HepG2 (cell line): ENCODE results near the gene TFAP2E. TPM values are rescaled to one million over a fixed set of nuclear protein-coding genes. Genes with fewer than 3 reads are reported as not detected.

Experiments used
- ATAC-seq: fragments of 200-7000 bp; cut with Tn5 transposase; 3 replicates; pipeline ENCODE4 v1.9.1; 2020; ENCODE audit warnings: mild to moderate bottlenecking, moderate library complexity
- BruUV-seq: library from RNA; stranded (reverse); fragments of 400-500 nt; replicated peaks from 2 replicates; lab custom pipeline; 2021; lab: Mats Ljungman, UMichigan
- CTCF ChIA-PET: fragments of 300-600 bp; formaldehyde crosslinking; extraction: SDS; loops from one replicate; lab custom pipeline; 2021; ENCODE audit warnings: low total read pairs, inconsistent platforms, low intra/inter-chr PET ratio; lab: Yijun Ruan, JAX
- POLR2A ChIA-PET: fragments of 350-600 bp; sonication (Branson Sonifier 250); formaldehyde crosslinking; loops from one replicate; lab custom pipeline; 2020; ENCODE audit warnings: antibody characterized with exemption, inconsistent platforms; lab: Yijun Ruan, JAX
- DNase-seq: peaks from one replicate; pipeline ENCODE4 v3.0.0-alpha.2; 2015; ENCODE audit warnings: low spot score
- FAIRE-seq: peaks from 3 replicates; lab custom pipeline; 2011; peaks lifted over from hg19 to GRCh38; lab: Jason Lieb, UNC
- H2AFZ ChIP-seq: one replicate; pipeline ENCODE4 v1.6.1; 2011; ENCODE audit warnings: low read length, inconsistent platforms
- H3K27ac ChIP-seq: fragments of 300-600 bp; 3 replicates; pipeline ENCODE4 v1.8.0; 2011; ENCODE audit warnings: mixed run types, mild to moderate bottlenecking, mixed read lengths, low read length, inconsistent platforms; ENCODE audit not compliant: insufficient read depth; ENCODE audit errors: extremely low read length
- H3K27me3 ChIP-seq, 2 experiments: fragments of 200-600 bp in 1 of 2; 2 replicates in 1 of 2; 3 replicates in 1 of 2; pipeline versions ENCODE4 v1.6.0 to v1.8.0; 2011; ENCODE audit warnings: low read length in 2 of 2, mild to moderate bottlenecking in 2 of 2, moderate library complexity in 2 of 2, inconsistent platforms in 1 of 2; ENCODE audit not compliant: insufficient read depth in 2 of 2, control insufficient read depth in 1 of 2
- H3K36me3 ChIP-seq, 2 experiments: fragments of 200-600 bp in 1 of 2; replicated peaks in 1 of 2; 2 replicates in 1 of 2; 3 replicates in 1 of 2; pipeline versions ENCODE4 v1.5.1 to v1.8.0; 2011; ENCODE audit warnings: low read length in 2 of 2, inconsistent platforms in 1 of 2; ENCODE audit not compliant: insufficient read depth in 2 of 2, control insufficient read depth in 1 of 2
- H3K4me1 ChIP-seq: 2 replicates; pipeline ENCODE4 v1.5.1; 2012; ENCODE audit warnings: low read length, inconsistent platforms; ENCODE audit not compliant: insufficient read depth
- H3K4me2 ChIP-seq: 2 replicates; pipeline ENCODE4 v1.6.0; 2011; ENCODE audit warnings: low read depth, low read length, inconsistent platforms
- H3K4me3 ChIP-seq, 3 experiments: fragments of 200-600 bp in 1 of 3; sonication (generic), shearing (Covaris generic) in 1 of 3; replicated peaks in 1 of 3; 2 replicates each; pipeline ENCODE4 v1.5.1; 2011 to 2016; ENCODE audit warnings: low read length in 3 of 3, inconsistent platforms in 2 of 3, low read depth in 2 of 3, mild to moderate bottlenecking in 2 of 3, control low read depth in 1 of 3, mixed read lengths in 1 of 3; ENCODE audit not compliant: insufficient read depth in 1 of 3
- H3K79me2 ChIP-seq: one replicate; pipeline ENCODE4 v1.6.1; 2011; ENCODE audit warnings: low read length, inconsistent platforms; ENCODE audit not compliant: insufficient read depth
- H3K9ac ChIP-seq: 2 replicates; pipeline ENCODE4 v1.6.0; 2011; ENCODE audit warnings: mild to moderate bottlenecking, low read depth, low read length, inconsistent platforms; ENCODE audit not compliant: insufficient read depth
- H3K9me3 ChIP-seq: 2 replicates; pipeline ENCODE4 v1.5.1; 2012; ENCODE audit warnings: mild to moderate bottlenecking, low read length
- H4K20me1 ChIP-seq: 2 replicates; pipeline ENCODE4 v1.6.0; 2011; ENCODE audit warnings: inconsistent platforms, mild to moderate bottlenecking, low read length, moderate library complexity; ENCODE audit not compliant: insufficient read depth
- ARNT2 ChIP-seq: sonication (generic); formaldehyde crosslinking; IDR thresholded peaks from 2 replicates; pipeline ENCODE4 v1.8.0; 2022; ENCODE audit warnings: mild to moderate bottlenecking, low read depth, missing genetic modification reagents, moderate library complexity
- FOXA1 ChIP-seq, 2 experiments: fragments of 450-650 bp in 1 of 2; sonication (generic) in 1 of 2; formaldehyde crosslinking in 1 of 2; IDR thresholded peaks; 2 replicates each; pipeline versions ENCODE4 v1.4.0 to v1.6.1; 2016 to 2020; ENCODE audit warnings: missing genetic modification reagents in 1 of 2
- IRF2 ChIP-seq: IDR thresholded peaks from 2 replicates; pipeline ENCODE4 v1.6.1; 2018; ENCODE audit warnings: missing genetic modification reagents, missing compliant biosample characterization
- KAT7 ChIP-seq: IDR thresholded peaks from 2 replicates; pipeline ENCODE4 v1.6.1; 2018; ENCODE audit warnings: borderline replicate concordance, missing compliant biosample characterization
- KLF6 ChIP-seq: IDR thresholded peaks from 2 replicates; pipeline ENCODE4 v1.8.0; 2016; ENCODE audit warnings: missing biosample characterization, missing genetic modification reagents
- MTF2 ChIP-seq: sonication (generic); formaldehyde crosslinking; IDR thresholded peaks from 2 replicates; pipeline ENCODE4 v1.5.0; 2020; ENCODE audit warnings: missing genetic modification reagents, borderline replicate concordance
- MZF1 ChIP-seq: sonication (generic); formaldehyde crosslinking; IDR thresholded peaks from 2 replicates; pipeline ENCODE4 v1.8.1; 2023; ENCODE audit warnings: mild to moderate bottlenecking, missing genetic modification reagents, borderline replicate concordance
- NFATC3 ChIP-seq: sonication (generic); formaldehyde crosslinking; IDR thresholded peaks from 2 replicates; pipeline ENCODE4 v1.5.1; 2020; ENCODE audit warnings: mild to moderate bottlenecking, missing genetic modification reagents
- NONO ChIP-seq, 2 experiments: fragments of 450-650 bp in 1 of 2; sonication (generic) in 1 of 2; formaldehyde crosslinking in 1 of 2; IDR thresholded peaks in 1 of 2; conservative IDR thresholded peaks in 1 of 2; 2 replicates each; pipeline versions ENCODE4 v1.6.1 to v1.8.0; 2017 to 2022; ENCODE audit warnings: mild to moderate bottlenecking in 1 of 2, missing genetic modification reagents in 1 of 2, moderate library complexity in 1 of 2
- POLR2A ChIP-seq, 2 experiments: IDR thresholded peaks; 2 replicates each; pipeline ENCODE4 v1.6.1; 2011; ENCODE audit warnings: low read depth in 2 of 2, low read length in 2 of 2, mild to moderate bottlenecking in 1 of 2, moderate library complexity in 1 of 2; ENCODE audit not compliant: insufficient read depth in 1 of 2
- RFXAP ChIP-seq: sonication (generic); formaldehyde crosslinking; IDR thresholded peaks from 2 replicates; pipeline ENCODE4 v1.4.0; 2020; ENCODE audit warnings: missing genetic modification reagents, borderline replicate concordance
- SNAI1 ChIP-seq: sonication (generic); formaldehyde crosslinking; IDR thresholded peaks from 2 replicates; pipeline ENCODE4 v1.5.0; 2020; ENCODE audit warnings: mild to moderate bottlenecking, missing genetic modification reagents, borderline replicate concordance
- ZNF383 ChIP-seq: sonication (generic); formaldehyde crosslinking; IDR thresholded peaks from 2 replicates; pipeline ENCODE4 v1.4.0; 2020; ENCODE audit warnings: missing genetic modification reagents, mild to moderate bottlenecking, borderline replicate concordance
- ZNF44 ChIP-seq: sonication (generic); formaldehyde crosslinking; IDR thresholded peaks from 2 replicates; pipeline ENCODE4 v1.5.1; 2020; ENCODE audit warnings: mild to moderate bottlenecking, missing genetic modification reagents
- ZNF547 ChIP-seq: sonication (generic); formaldehyde crosslinking; IDR thresholded peaks from 2 replicates; pipeline ENCODE4 v1.5.1; 2020; ENCODE audit warnings: mild to moderate bottlenecking, missing genetic modification reagents
- ZNF709 ChIP-seq: sonication (generic); formaldehyde crosslinking; IDR thresholded peaks from 2 replicates; pipeline ENCODE4 v1.5.0; 2020; ENCODE audit warnings: mild to moderate bottlenecking, missing genetic modification reagents
- ZNF777 ChIP-seq: sonication (generic); formaldehyde crosslinking; IDR thresholded peaks from 2 replicates; pipeline ENCODE4 v1.4.0; 2020; ENCODE audit warnings: missing genetic modification reagents
- WGBS: methylation state at CpG from one replicate; pipeline ENCODE4 v1.1.6; 2017; ENCODE audit warnings: low lambda C conversion rate; 5-methylcytosine and 5-hydroxymethylcytosine counted together
- in situ Hi-C: cut with HindIII; loops from 2 replicates; pipeline ENCODE4 v1.10.0; 2017; ENCODE audit warnings: low pct_unique_long_range_greater_than_20kb; ENCODE audit not compliant: extremely low pct_ligation_motif_present
- intact Hi-C: fragments of 100-400 bp; cut with micrococcal nuclease; formaldehyde crosslinking; loops from one replicate; pipeline ENCODE4 v1.10.0; 2022; ENCODE audit not compliant: unreplicated experiment
- polyA plus RNA-seq, 8 experiments: library from polyadenylated mRNA; depleted of rRNA in 3 of 8; stranded (reverse) in 7 of 8; unstranded in 1 of 8; fragments of >200 nt; fragmentation: Illumina TruSeq in 4 of 8; extraction: Trizol in 4 of 8; gene quantifications; 2 replicates each; pipeline versions ENCODE4 v1.2.1 to v1.2.3, GENCODE V29; 2011 to 2016; ENCODE audit warnings: low read depth in 4 of 8, missing spikeins in 1 of 8, mixed read lengths in 1 of 8; ENCODE audit not compliant: insufficient read depth in 1 of 8
- total RNA-seq, 5 experiments: library from RNA; depleted of rRNA; stranded (reverse); fragments of >200 nt; fragmentation: Illumina TruSeq; extraction: Trizol; gene quantifications; 2 replicates each; pipeline ENCODE4 v1.2.3, GENCODE V29; 2016; ENCODE audit warnings: low read depth in 1 of 5
- TF ChIP-seq, protein P1 (sequence below): IDR thresholded peaks from 2 replicates; pipeline ENCODE4 v1.6.1; 2016; ENCODE audit warnings: missing biosample characterization, missing genetic modification reagents, low read depth
- TF ChIP-seq, protein P2 (sequence below): sonication (generic); formaldehyde crosslinking; IDR thresholded peaks from 2 replicates; pipeline ENCODE4 v1.4.0; 2020; ENCODE audit warnings: missing genetic modification reagents
- TF ChIP-seq, protein P3 (sequence below): sonication (generic); formaldehyde crosslinking; IDR thresholded peaks from 2 replicates; pipeline ENCODE4 v1.5.0; 2020; ENCODE audit warnings: mild to moderate bottlenecking, missing genetic modification reagents, moderate library complexity

Gene TFAP2E
- total and polyA plus RNA-seq, 2 of the 13 experiments (the other 11 are each of a cell fraction or from before 2014, with no cell fraction given), result 0.31 to 0.41 TPM

- peaks cover 0 to 10% of the 10 kb centered on the region in 2 experiments; a peak in 1 of 5 replicates for H3K27me3 ChIP-seq
- no peak overlapping the region for H3K4me3 ChIP-seq
- H3K9ac ChIP-seq, result no peak overlapping the region
- no peak overlapping the region for H2AFZ ChIP-seq
- H3K4me1 ChIP-seq, result 0 out of 2 replicates have a peak, but pooled peaks cover 5% of the 10 kb centered on the region
- FAIRE-seq, result peak; percentile 96
- no peaks in the 10 kb centered on the region for H3K79me2 ChIP-seq
- no peak overlapping the region for H3K27ac ChIP-seq
- peaks cover 0 to 5% of the 10 kb centered on the region in 2 experiments; a peak in 2 of 5 replicates for H3K36me3 ChIP-seq
- peak; percentile 60 for DNase-seq
- 28% methylated on average over 4 of the region's 4 CpGs for WGBS
- H4K20me1 ChIP-seq, result no peaks in the 10 kb centered on the region
- no peak overlapping the region for H3K4me2 ChIP-seq
- in situ Hi-C loops, result loop anchor here (5.0 kb wide), 1 partner anchor 148 kb away; the partner anchor contains the start of gene C1orf216
- ATAC-seq, result peak; percentile 62
- BruUV-seq, result no TSS peak
- ChIA-PET POLR2A (interaction anchor here (1.0 to 1.2 kb wide), 2 partner anchors 13 to 146 kb away, joined by 4 read pairs; partner anchors contain the start of gene KIAA0319L), CTCF (interaction anchor here (1.2 to 2.2 kb wide), 6 partner anchors 77 to 206 kb away, joined by 3 to 20 read pairs (median 10); no protein-coding TSS in a partner anchor)
- intact Hi-C loops, result loop anchor here (1.0 kb wide), 3 partner anchors 146 to 205 kb away; no protein-coding TSS in a partner anchor
- no peaks in the 10 kb centered on the region for H3K9me3 ChIP-seq
- TF ChIP-seq, protein P1, sequence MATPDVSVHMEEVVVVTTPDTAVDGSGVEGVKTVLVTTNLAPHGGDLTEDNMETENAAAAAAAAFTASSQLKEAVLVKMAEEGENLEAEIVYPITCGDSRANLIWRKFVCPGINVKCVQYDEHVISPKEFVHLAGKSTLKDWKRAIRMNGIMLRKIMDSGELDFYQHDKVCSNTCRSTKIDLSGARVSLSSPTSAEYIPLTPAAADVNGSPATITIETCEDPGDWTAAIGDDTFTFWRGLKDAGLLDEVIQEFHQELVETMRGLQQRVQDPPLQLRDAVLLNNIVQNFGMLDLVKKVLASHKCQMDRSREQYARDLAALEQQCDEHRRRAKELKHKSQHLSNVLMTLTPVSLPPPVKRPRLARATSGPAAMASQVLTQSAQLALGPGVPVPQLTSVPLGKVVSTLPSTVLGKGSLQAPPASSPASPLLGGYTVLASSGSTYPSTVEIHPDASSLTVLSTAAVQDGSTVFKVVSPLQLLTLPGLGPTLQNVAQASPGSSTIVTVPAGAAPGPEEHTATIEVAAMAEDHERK (CRISPR knock-in tag), result no peak
- no peak for TF ChIP-seq NFATC3
- no peak for TF ChIP-seq ZNF547 (CRISPR knock-in tag)
- no peak for TF ChIP-seq ARNT2 (CRISPR knock-in tag)
- TF ChIP-seq FOXA1 (IDR thresholded peaks at IDR 0.05), result no peak
- TF ChIP-seq FOXA1 (CRISPR knock-in tag; IDR thresholded peaks at IDR 0.05), result 0 out of 2 replicates have a peak, but pooled peaks have one; percentile 30
- TF ChIP-seq MZF1 (CRISPR knock-in tag), result no peak
- no peak for TF ChIP-seq NONO (IDR thresholded peaks at IDR 0.05)
- TF ChIP-seq NONO (CRISPR knock-in tag; conservative IDR thresholded peaks at IDR 0.05), result no peak
- TF ChIP-seq, protein P2, sequence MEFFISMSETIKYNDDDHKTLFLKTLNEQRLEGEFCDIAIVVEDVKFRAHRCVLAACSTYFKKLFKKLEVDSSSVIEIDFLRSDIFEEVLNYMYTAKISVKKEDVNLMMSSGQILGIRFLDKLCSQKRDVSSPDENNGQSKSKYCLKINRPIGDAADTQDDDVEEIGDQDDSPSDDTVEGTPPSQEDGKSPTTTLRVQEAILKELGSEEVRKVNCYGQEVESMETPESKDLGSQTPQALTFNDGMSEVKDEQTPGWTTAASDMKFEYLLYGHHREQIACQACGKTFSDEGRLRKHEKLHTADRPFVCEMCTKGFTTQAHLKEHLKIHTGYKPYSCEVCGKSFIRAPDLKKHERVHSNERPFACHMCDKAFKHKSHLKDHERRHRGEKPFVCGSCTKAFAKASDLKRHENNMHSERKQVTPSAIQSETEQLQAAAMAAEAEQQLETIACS (CRISPR knock-in tag), result no peak
- no peak for TF ChIP-seq SNAI1
- no peak for TF ChIP-seq MTF2 (CRISPR knock-in tag)
- TF ChIP-seq ZNF383 (CRISPR knock-in tag), result no peak
- TF ChIP-seq KAT7 (CRISPR knock-in tag), result no peak
- TF ChIP-seq ZNF709 (CRISPR knock-in tag), result no peak
- TF ChIP-seq IRF2 (CRISPR knock-in tag), result 0 out of 2 replicates have a peak, but pooled peaks have one; percentile 23
- no peak for TF ChIP-seq RFXAP (CRISPR knock-in tag)
- TF ChIP-seq ZNF777, result no peak
- no peak for TF ChIP-seq POLR2A (IDR thresholded peaks at IDR 0.05; ENCODE audit: insufficient read depth in 1 of 2, low read depth in 2 of 2, low read length in 2 of 2)
- no peak for TF ChIP-seq KLF6
- TF ChIP-seq, protein P3, sequence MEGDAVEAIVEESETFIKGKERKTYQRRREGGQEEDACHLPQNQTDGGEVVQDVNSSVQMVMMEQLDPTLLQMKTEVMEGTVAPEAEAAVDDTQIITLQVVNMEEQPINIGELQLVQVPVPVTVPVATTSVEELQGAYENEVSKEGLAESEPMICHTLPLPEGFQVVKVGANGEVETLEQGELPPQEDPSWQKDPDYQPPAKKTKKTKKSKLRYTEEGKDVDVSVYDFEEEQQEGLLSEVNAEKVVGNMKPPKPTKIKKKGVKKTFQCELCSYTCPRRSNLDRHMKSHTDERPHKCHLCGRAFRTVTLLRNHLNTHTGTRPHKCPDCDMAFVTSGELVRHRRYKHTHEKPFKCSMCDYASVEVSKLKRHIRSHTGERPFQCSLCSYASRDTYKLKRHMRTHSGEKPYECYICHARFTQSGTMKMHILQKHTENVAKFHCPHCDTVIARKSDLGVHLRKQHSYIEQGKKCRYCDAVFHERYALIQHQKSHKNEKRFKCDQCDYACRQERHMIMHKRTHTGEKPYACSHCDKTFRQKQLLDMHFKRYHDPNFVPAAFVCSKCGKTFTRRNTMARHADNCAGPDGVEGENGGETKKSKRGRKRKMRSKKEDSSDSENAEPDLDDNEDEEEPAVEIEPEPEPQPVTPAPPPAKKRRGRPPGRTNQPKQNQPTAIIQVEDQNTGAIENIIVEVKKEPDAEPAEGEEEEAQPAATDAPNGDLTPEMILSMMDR (CRISPR knock-in tag), result peak; percentile 95
- TF ChIP-seq ZNF44 (CRISPR knock-in tag), result 0 out of 2 replicates have a peak, but pooled peaks have one; percentile 79
These were observed 4.1 kb upstream of the TFAP2E start for GRCh38 chr1:35568975-35569395.
